Osteoblast (primary cell): ENCODE measurements around the gene DNAL1. TPM values are rescaled to one million over a fixed set of nuclear protein-coding genes. Genes with fewer than 3 reads are reported as not detected.

Experiments
- DNase-seq: peaks from one replicate; pipeline ENCODE4 v3.0.0; 2011; ENCODE audit warnings: low spot score, mixed read lengths; ENCODE audit not compliant: insufficient read length; ENCODE audit errors: missing footprints
- H2AFZ ChIP-seq: 2 replicates; pipeline ENCODE4 v1.6.0; 2011; ENCODE audit warnings: mild to moderate bottlenecking, low read length
- H3K27ac ChIP-seq: 2 replicates; pipeline ENCODE4 v1.5.1; 2011; ENCODE audit warnings: mild to moderate bottlenecking, low read depth, low read length, moderate library complexity
- H3K27me3 ChIP-seq: 2 replicates; pipeline ENCODE4 v1.6.0; 2012; ENCODE audit warnings: mild to moderate bottlenecking, control low read depth, inconsistent platforms, low read length, moderate library complexity; ENCODE audit not compliant: insufficient read depth
- H3K36me3 ChIP-seq: 2 replicates; pipeline ENCODE4 v1.5.1; 2011; ENCODE audit warnings: mild to moderate bottlenecking, low read length, control low read depth, moderate library complexity; ENCODE audit not compliant: insufficient read depth
- H3K4me1 ChIP-seq: 2 replicates; pipeline ENCODE4 v1.5.1; 2011; ENCODE audit warnings: mild to moderate bottlenecking, low read length, control low read depth, moderate library complexity; ENCODE audit not compliant: insufficient read depth
- H3K4me2 ChIP-seq: 2 replicates; pipeline ENCODE4 v1.6.0; 2011; ENCODE audit warnings: mild to moderate bottlenecking, low read length; ENCODE audit not compliant: insufficient read depth
- H3K4me3 ChIP-seq: fragments of 200-600 bp; sonication (generic); 3 replicates; pipeline ENCODE4 v1.5.1; 2012; ENCODE audit warnings: mild to moderate bottlenecking, low read length, inconsistent platforms; ENCODE audit not compliant: insufficient read depth
- H3K79me2 ChIP-seq: 2 replicates; pipeline ENCODE4 v1.6.0; 2012; ENCODE audit warnings: mild to moderate bottlenecking, low read length, control low read depth, inconsistent platforms; ENCODE audit not compliant: insufficient read depth
- H3K9me3 ChIP-seq: 2 replicates; pipeline ENCODE4 v1.5.1; 2011; ENCODE audit warnings: low read depth, low read length, control low read depth
- H4K20me1 ChIP-seq: 2 replicates; pipeline ENCODE4 v1.6.0; 2012; ENCODE audit warnings: mild to moderate bottlenecking, low read length, control low read depth; ENCODE audit not compliant: insufficient read depth
- total RNA-seq: library from RNA; depleted of rRNA; stranded (reverse); fragments of >200 nt; gene quantifications from 2 replicates; pipeline ENCODE4 v1.2.3, GENCODE V29; 2012
- TF ChIP-seq, protein P1 (sequence below): IDR thresholded peaks from 2 replicates; pipeline ENCODE4 v1.5.1; 2011; ENCODE audit warnings: mild to moderate bottlenecking, low read depth, low read length, moderate library complexity; ENCODE audit errors: extremely low read depth

The DNAL1 gene
- total RNA-seq, 1 donor = 9.0 TPM

DNA sequence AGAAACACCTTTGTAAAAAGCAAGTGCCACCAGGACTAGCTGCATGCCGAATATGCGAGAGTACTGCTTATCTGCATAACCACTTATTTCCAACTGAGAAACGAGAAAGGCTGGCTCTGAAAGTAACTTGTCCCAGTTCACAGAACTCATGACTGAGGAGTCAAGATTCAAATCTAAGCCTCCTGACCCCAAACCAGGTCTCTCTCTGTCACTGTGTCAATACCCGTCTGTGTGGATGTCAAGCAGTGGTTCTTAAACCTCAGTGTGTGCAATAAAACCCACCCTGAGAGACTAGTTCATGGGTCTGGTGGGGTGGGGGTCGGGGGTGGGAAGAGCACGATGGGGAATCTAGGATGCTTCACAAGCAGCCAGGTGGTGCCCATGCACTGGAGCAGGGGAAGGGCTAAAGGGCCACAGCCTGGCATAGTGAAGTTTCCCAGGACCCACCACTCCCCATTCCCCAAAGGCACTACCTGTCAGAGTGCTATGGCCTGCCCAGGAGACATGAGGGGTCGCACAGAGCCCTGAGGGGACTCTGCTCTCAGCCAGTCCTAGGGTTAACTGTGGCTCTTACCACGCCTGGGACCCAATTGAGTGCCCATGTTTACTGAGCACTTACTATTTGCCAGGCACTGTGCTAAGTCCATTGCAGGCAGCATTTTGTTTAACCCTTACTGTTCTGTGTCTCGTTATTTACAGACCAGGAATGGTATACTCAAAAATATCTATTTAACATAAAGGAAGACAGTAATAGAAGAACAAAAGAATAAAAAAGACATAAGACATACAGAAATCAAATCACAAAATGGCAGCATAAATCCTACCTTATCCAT lies 102.8 kb downstream of the DNAL1 start:
- H3K4me1 ChIP-seq = peaks cover 52% of the 10 kb centered on the region
- TF ChIP-seq, protein P1, sequence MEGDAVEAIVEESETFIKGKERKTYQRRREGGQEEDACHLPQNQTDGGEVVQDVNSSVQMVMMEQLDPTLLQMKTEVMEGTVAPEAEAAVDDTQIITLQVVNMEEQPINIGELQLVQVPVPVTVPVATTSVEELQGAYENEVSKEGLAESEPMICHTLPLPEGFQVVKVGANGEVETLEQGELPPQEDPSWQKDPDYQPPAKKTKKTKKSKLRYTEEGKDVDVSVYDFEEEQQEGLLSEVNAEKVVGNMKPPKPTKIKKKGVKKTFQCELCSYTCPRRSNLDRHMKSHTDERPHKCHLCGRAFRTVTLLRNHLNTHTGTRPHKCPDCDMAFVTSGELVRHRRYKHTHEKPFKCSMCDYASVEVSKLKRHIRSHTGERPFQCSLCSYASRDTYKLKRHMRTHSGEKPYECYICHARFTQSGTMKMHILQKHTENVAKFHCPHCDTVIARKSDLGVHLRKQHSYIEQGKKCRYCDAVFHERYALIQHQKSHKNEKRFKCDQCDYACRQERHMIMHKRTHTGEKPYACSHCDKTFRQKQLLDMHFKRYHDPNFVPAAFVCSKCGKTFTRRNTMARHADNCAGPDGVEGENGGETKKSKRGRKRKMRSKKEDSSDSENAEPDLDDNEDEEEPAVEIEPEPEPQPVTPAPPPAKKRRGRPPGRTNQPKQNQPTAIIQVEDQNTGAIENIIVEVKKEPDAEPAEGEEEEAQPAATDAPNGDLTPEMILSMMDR = no peak
- peaks cover 94% of the 10 kb centered on the region for H4K20me1 ChIP-seq

DNA sequence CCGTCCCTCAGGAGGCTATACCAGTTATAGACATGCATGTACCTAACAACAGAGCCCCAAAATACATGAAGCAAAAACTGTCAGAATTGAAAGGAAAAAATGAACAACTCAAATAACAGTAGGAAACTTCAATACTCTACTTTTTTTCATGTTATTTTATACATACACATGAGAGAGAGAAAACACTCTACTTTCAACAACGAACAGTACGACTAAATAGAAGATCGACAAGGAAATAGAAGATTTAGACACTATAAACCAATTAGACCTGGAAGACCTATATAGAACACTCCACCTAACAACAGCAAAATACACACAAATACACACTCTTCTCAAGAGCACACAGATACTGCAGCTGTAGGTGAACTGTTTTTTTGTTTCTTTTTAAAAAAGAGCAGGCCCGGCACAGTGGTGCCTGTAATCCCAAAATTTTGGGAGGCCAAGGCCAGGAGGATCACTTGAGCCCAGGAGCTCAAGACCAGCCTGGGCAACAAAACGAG lies 104.1 kb downstream of the DNAL1 start:
- Histone ChIP-seq H2AFZ (no peak overlapping the region), H3K79me2 (peaks cover 100% of the 10 kb centered on the region), H3K4me2 (no peak overlapping the region), H3K4me3 (no peak overlapping the region), H3K27ac (no peak overlapping the region), H3K4me1 (peaks cover 53% of the 10 kb centered on the region), H3K36me3 (peaks cover 4% of the 10 kb centered on the region), H4K20me1 (peaks cover 95% of the 10 kb centered on the region), H3K27me3 (no peaks in the 10 kb centered on the region), H3K9me3 (no peaks in the 10 kb centered on the region)
- TF ChIP-seq, protein P1 = no peak
- DNase-seq = peak; percentile 26

More for the DNA sequence above, 102.8 kb downstream of the DNAL1 start:
- peak; percentile 66 for DNase-seq
- Histone ChIP-seq H3K79me2 (peaks cover 100% of the 10 kb centered on the region), H3K27me3 (no peaks in the 10 kb centered on the region), H3K36me3 (peaks cover 4% of the 10 kb centered on the region), H2AFZ (no peak overlapping the region), H3K4me3 (no peak overlapping the region), H3K4me2 (no peak overlapping the region), H3K9me3 (no peaks in the 10 kb centered on the region), H3K27ac (peak overlapping the region; percentile 1)

DNA sequence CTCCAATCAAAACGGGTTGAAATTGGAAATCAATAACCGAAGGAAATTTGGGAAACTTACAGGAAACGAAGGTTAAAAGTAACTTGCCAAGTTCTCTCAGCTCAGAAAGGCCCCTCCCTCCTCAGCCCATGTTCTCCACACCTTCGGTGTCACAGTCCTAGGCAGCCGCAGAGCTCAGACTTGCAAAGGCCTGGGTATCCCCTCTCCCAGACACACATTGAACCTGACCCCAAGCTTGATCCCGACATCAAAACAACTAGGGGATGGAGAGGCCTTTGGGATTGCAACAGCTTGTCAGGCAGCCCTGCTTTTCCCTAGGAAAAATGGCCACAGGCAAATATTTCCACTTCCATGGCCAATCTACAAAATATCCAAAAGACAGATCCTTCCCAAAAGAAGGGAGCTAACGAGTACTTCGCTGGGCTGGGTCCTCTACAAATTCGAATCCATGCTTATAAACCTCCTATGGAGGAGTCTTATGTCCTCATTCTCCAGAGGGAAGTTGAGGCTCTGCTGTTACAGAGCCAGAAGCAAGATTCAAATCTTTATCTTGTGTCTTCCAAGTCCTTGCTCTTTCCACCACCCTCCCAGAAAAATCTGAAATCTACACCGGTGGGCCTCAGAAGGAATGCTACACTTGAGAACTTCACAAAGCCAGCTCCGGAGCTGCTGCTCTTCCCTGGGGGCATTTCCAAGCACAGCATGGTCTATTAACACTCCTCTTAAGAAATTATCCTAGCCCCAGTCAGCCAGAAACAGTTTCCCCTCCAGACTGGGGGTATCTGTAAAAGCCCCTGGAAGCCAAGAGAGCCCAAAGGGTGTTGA lies 105.1 kb downstream of the DNAL1 start:
- H3K4me1 ChIP-seq = peaks cover 54% of the 10 kb centered on the region
- peaks cover 92% of the 10 kb centered on the region for H4K20me1 ChIP-seq

More for the DNA sequence above, 105.1 kb downstream of the DNAL1 start:
- Histone ChIP-seq H3K4me3 (no peak overlapping the region), H3K36me3 (peaks cover 4% of the 10 kb centered on the region), H3K27ac (no peak overlapping the region), H2AFZ (no peak overlapping the region), H3K9me3 (no peaks in the 10 kb centered on the region), H3K4me2 (no peak overlapping the region), H3K79me2 (peaks cover 100% of the 10 kb centered on the region), H3K27me3 (no peaks in the 10 kb centered on the region)
- TF ChIP-seq, protein P1 = no peak
- peak; percentile 55 for DNase-seq
